ENCODE results near the gene FNDC3B. TPM values are rescaled to one million over a fixed set of nuclear protein-coding genes. Genes with fewer than 3 reads are reported as not detected.
A peak's percentile ranks its signal among the peaks of the same experiment; 100 is the strongest.

Gene FNDC3B
- total RNA-seq, 2 experiments from 2014 or later, result 13.4 to 15.3 TPM

GRCh38 chr3:172047567-172048115 is 8.3 kb downstream of the FNDC3B start:
- CTCF ChIA-PET, result interaction anchor here (1.1 to 1.3 kb wide), 2 partner anchors 13 to 42 kb away, joined by 3 to 4 read pairs; no protein-coding TSS in a partner anchor
- H3K4me3 Mint-ChIP-seq, result no peak overlapping the region
- no peak for DNase-seq
- H3K27ac Mint-ChIP-seq, result no peak overlapping the region
- H3K36me3 Mint-ChIP-seq (ENCODE audit: low read depth), result peaks cover 4% of the 10 kb centered on the region
- no peaks in the 10 kb centered on the region for H3K27me3 Mint-ChIP-seq
- H3K9me3 Mint-ChIP-seq, result no peaks in the 10 kb centered on the region
- H3K4me1 Mint-ChIP-seq, result peaks cover 2% of the 10 kb centered on the region
- POLR2A ChIA-PET, result no interaction called here

GRCh38 chr3:172048599-172048998 is 9.2 kb downstream of the FNDC3B start:
- H3K4me3 Mint-ChIP-seq, result no peak overlapping the region
- DNase-seq, result no peak
- H3K27me3 Mint-ChIP-seq, result no peaks in the 10 kb centered on the region
- peaks cover 4% of the 10 kb centered on the region for H3K36me3 Mint-ChIP-seq (ENCODE audit: low read depth)
- CTCF ChIA-PET, result no interaction called here
- no peak overlapping the region for H3K27ac Mint-ChIP-seq
- H3K4me1 Mint-ChIP-seq, result peaks cover 2% of the 10 kb centered on the region
- H3K9me3 Mint-ChIP-seq, result no peaks in the 10 kb centered on the region
- POLR2A ChIA-PET, result no interaction called here

DNA sequence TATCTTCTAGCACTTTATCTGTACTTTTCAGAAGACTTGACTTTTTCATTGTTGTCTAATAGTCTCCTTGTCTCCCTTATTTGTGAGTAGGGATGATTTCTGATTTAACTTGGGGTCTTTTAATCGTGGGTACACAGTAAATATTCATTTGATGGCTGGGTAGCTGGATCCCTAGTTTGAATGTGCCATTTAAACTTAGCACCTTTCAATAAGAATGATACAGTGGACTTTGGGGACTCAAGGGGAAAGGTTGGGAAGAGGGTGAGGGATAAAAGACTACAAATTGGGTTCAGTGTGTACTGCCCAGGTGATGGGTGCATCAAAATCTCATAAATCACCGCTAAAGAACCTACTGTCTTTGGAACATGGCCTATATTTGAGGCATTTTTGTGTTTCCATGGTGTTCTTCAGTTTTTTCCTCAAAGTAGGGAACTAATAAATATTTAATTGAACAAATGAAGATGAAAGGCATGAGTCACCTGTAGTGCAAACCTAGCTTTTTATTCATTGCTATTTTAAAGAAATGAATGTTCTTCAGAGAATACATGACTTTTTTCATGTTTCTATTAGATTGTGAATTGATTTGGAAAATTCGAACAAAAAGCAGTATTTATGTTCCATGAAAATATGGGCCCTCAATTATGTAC is 12.1 kb downstream of the FNDC3B start:
- Mint-ChIP-seq H3K4me3 (no peak overlapping the region), H3K9me3 (no peaks in the 10 kb centered on the region), H3K27me3 (no peaks in the 10 kb centered on the region), H3K36me3 (ENCODE audit: low read depth) (peaks cover 6% of the 10 kb centered on the region), H3K27ac (no peak overlapping the region), H3K4me1 (peaks cover 10% of the 10 kb centered on the region)
- ChIA-PET CTCF (interaction anchor here (0.6 to 1.5 kb wide), 3 partner anchors 9 to 1445 kb away, joined by 3 to 5 read pairs (median 3); no protein-coding TSS in a partner anchor), POLR2A (no interaction called here)
- no peak for DNase-seq

DNA sequence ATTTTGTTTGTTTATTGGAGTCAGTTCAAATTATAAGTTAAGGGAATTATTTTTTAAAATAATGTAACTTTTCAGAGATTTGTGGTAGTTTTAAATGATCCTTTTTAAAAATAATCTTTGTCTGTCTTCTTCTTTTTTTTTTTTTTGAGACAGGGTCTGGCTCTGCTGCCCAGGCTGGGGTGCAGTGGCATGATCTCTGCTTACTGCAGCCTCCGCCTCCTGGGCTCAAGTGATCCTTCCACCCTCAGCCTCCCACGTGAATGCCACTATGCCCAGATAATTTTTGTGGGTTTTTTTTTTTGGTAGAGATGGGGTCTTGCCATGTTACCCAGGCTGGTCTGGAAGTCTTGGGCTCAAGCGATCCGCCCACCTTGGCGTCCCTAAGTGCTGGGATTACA is 12.6 kb downstream of the FNDC3B start:
- CTCF ChIA-PET, result interaction anchor here (1.0 kb wide), 1 partner anchor 10 kb away, joined by 3 read pairs; no protein-coding TSS in a partner anchor
- no peaks in the 10 kb centered on the region for H3K27me3 Mint-ChIP-seq
- no peaks in the 10 kb centered on the region for H3K9me3 Mint-ChIP-seq
- DNase-seq, result no peak
- POLR2A ChIA-PET, result no interaction called here
- peaks cover 12% of the 10 kb centered on the region for H3K4me1 Mint-ChIP-seq
- no peak overlapping the region for H3K27ac Mint-ChIP-seq
- H3K4me3 Mint-ChIP-seq, result no peak overlapping the region
- H3K36me3 Mint-ChIP-seq (ENCODE audit: low read depth), result peaks cover 6% of the 10 kb centered on the region

DNA sequence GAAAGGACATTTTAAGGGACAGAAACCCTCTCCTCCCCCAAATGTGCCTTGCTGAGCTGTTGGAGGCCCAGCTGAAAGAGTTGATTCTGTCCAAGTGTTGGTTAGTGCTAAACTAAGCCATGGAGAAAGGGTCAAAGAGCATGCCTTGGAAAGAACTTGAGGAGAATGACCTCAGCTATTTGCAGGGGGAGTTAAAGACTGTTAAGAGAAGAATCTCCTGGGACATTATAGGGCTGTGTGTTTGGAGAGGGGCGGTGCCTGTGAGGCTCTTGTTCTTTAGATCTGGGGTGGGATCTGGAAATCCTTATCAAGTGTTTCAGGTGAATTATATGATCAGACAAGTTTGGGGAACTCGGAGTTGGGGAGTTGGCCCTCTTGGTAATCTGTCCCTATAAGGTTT is 13.0 kb downstream of the FNDC3B start:
- Mint-ChIP-seq H3K4me1 (peaks cover 12% of the 10 kb centered on the region), H3K9me3 (no peaks in the 10 kb centered on the region), H3K27me3 (no peaks in the 10 kb centered on the region), H3K36me3 (ENCODE audit: low read depth) (peaks cover 6% of the 10 kb centered on the region), H3K27ac (no peak overlapping the region), H3K4me3 (no peak overlapping the region)
- ChIA-PET POLR2A (no interaction called here), CTCF (interaction anchor here (1.0 kb wide), 1 partner anchor 11 kb away, joined by 3 read pairs; no protein-coding TSS in a partner anchor)
- no peak for DNase-seq

GRCh38 chr3:172054115-172054764 is 14.9 kb downstream of the FNDC3B start:
- H3K36me3 Mint-ChIP-seq (ENCODE audit: low read depth), result peaks cover 6% of the 10 kb centered on the region
- ChIA-PET CTCF (interaction anchor here (0.6 to 2.7 kb wide), 5 partner anchors 9 to 113 kb away, joined by 3 to 8 read pairs (median 4); no protein-coding TSS in a partner anchor), POLR2A (no interaction called here)
- H3K4me3 Mint-ChIP-seq, result no peak overlapping the region
- H3K27me3 Mint-ChIP-seq, result no peaks in the 10 kb centered on the region
- peaks cover 12% of the 10 kb centered on the region for H3K4me1 Mint-ChIP-seq
- H3K9me3 Mint-ChIP-seq, result no peaks in the 10 kb centered on the region
- no peak overlapping the region for H3K27ac Mint-ChIP-seq
- DNase-seq, result no peak

DNA sequence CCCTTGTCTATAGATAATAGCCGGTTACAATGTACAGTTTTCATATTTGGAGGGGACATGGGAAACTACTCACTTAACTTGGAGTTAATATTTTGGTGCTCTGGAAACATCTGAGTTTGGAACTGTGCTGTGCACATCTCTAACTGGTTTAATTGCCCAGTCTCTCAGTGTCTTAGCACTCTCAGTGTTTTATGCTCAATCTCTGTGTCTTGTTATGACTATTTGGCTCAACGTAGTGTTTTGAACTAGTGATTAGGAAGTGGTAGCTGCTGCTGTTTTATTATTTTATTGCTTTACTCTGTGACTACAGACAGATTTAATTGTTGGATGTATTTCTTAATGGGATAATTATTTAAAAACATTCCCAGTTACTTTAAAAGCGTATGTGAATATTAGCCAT is 17.0 kb downstream of the FNDC3B start:
- peak overlapping the region; percentile 74 for H3K27ac Mint-ChIP-seq
- no peaks in the 10 kb centered on the region for H3K9me3 Mint-ChIP-seq
- no peak for DNase-seq
- H3K4me1 Mint-ChIP-seq, result peaks cover 12% of the 10 kb centered on the region
- ChIA-PET CTCF (no interaction called here), POLR2A (no interaction called here)
- no peak overlapping the region for H3K4me3 Mint-ChIP-seq
- no peaks in the 10 kb centered on the region for H3K27me3 Mint-ChIP-seq
- peaks cover 5% of the 10 kb centered on the region for H3K36me3 Mint-ChIP-seq (ENCODE audit: low read depth)

- ChIA-PET CTCF (interaction anchor here (0.6 kb wide), 1 partner anchor 491 kb away, joined by 3 read pairs; no protein-coding TSS in a partner anchor), POLR2A (no interaction called here)
- Mint-ChIP-seq H3K4me1 (peaks cover 17% of the 10 kb centered on the region), H3K27me3 (no peaks in the 10 kb centered on the region), H3K4me3 (no peak overlapping the region), H3K9me3 (no peaks in the 10 kb centered on the region), H3K27ac (no peak overlapping the region), H3K36me3 (ENCODE audit: low read depth) (peaks cover 5% of the 10 kb centered on the region)
- DNase-seq, result no peak
Observed at GRCh38 chr3:172057059-172057458, 17.7 kb downstream of the FNDC3B start.

DNA sequence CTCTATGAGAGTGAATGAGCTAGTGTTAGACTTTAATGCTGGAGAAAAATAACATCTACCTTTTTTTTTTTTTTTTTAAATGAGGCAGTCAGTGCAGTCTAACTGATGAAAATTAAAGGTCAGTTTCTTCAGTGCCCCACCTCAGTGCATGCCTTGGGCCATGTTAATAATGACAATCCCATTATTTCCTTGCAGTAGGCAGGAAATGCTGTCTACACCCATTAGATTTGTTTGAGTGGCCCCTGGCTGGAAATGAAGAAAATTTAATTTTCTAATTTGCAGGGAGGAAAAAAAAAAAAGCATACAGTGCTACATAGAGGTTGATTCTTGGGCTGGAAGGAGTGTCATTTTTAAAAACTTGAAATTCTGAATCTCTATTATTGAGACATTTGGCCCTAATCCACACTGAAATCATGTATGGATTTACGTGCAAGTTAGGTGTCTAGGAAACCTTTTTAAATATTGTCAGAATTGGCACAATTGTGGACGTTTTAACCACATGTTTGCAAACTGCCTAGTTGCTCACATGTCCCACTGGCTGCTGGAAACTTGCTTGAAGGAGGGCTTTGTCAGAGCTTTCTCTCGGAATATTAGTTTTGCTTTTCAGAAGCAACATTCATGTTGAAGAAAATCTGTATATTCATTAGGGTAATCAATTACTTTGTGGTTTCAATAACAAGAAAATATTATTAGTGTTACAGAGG is 18.4 kb downstream of the FNDC3B start:
- peaks cover 19% of the 10 kb centered on the region for H3K4me1 Mint-ChIP-seq
- H3K27me3 Mint-ChIP-seq, result no peaks in the 10 kb centered on the region
- H3K4me3 Mint-ChIP-seq, result no peak overlapping the region
- POLR2A ChIA-PET, result no interaction called here
- H3K27ac Mint-ChIP-seq, result no peak overlapping the region
- H3K36me3 Mint-ChIP-seq (ENCODE audit: low read depth), result peaks cover 2% of the 10 kb centered on the region
- no peaks in the 10 kb centered on the region for H3K9me3 Mint-ChIP-seq
- CTCF ChIA-PET, result interaction anchor here (0.6 kb wide), 1 partner anchor 491 kb away, joined by 3 read pairs; no protein-coding TSS in a partner anchor
- no peak for DNase-seq

GRCh38 chr3:172059532-172059931 is 20.2 kb downstream of the FNDC3B start:
- no peak overlapping the region for H3K27ac Mint-ChIP-seq
- H3K4me3 Mint-ChIP-seq, result no peak overlapping the region
- H3K4me1 Mint-ChIP-seq, result peaks cover 21% of the 10 kb centered on the region
- CTCF ChIA-PET, result no interaction called here
- H3K27me3 Mint-ChIP-seq, result no peaks in the 10 kb centered on the region
- no peaks in the 10 kb centered on the region for H3K9me3 Mint-ChIP-seq
- no peak for DNase-seq
- POLR2A ChIA-PET, result no interaction called here
- peaks cover 3% of the 10 kb centered on the region for H3K36me3 Mint-ChIP-seq (ENCODE audit: low read depth)

DNA sequence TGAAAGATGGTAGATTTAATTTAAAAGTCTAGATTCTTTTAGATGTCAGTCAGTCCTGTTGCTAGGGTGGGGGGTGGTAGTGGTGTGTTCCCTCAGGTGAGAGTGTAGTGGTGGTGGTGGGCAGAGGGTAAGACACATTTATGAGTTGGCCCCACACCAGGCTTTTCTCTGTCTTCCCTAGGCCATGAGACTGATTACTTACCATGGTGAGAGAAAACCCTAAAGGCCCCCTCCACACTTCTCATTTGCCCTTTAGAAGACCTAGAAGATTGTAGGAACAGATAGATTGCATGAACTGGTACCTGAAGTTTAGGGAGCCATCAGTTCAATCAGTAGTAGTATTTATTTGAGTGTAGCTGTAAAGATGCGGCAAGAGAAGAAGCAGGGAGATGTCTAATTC is 20.9 kb downstream of the FNDC3B start:
- H3K9me3 Mint-ChIP-seq, result no peaks in the 10 kb centered on the region
- peaks cover 19% of the 10 kb centered on the region for H3K4me1 Mint-ChIP-seq
- ChIA-PET CTCF (no interaction called here), POLR2A (no interaction called here)
- no peak for DNase-seq
- H3K27ac Mint-ChIP-seq, result no peak overlapping the region
- H3K27me3 Mint-ChIP-seq, result no peaks in the 10 kb centered on the region
- peaks cover 4% of the 10 kb centered on the region for H3K36me3 Mint-ChIP-seq (ENCODE audit: low read depth)
- no peak overlapping the region for H3K4me3 Mint-ChIP-seq

DNA sequence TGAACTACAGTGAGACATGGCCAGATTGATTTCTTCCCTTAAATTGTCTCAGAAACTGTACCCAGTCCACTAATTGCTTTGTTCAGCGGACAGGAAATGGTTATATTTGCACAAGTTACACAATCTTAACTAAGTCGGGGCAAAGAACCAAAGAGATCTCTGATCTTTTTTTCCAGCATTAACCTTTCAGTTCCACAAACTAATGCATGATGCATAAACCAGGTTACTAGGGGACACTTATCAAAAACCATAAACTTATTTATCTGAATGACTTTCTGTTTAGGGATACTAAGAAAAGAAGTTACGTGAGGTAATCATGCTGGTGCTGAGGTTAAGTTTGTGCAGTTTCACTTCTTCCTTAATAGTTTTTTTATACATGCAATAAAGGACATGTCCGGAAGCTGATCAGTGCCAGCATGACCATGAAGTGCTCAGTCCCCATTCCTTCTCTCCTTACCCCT is 22.4 kb downstream of the FNDC3B start:
- Mint-ChIP-seq H3K9me3 (no peaks in the 10 kb centered on the region), H3K4me3 (no peak overlapping the region), H3K4me1 (peaks cover 14% of the 10 kb centered on the region), H3K27ac (no peak overlapping the region), H3K27me3 (no peaks in the 10 kb centered on the region), H3K36me3 (ENCODE audit: low read depth) (peaks cover 2% of the 10 kb centered on the region)
- DNase-seq, result no peak
- CTCF ChIA-PET, result interaction anchor here (0.6 kb wide), 1 partner anchor 1100 kb away, joined by 3 read pairs; no protein-coding TSS in a partner anchor
- POLR2A ChIA-PET, result no interaction called here

- Mint-ChIP-seq H3K9me3 (no peaks in the 10 kb centered on the region), H3K4me3 (no peak overlapping the region), H3K27ac (no peak overlapping the region), H3K36me3 (ENCODE audit: low read depth) (peaks cover 2% of the 10 kb centered on the region), H3K27me3 (no peaks in the 10 kb centered on the region), H3K4me1 (peaks cover 20% of the 10 kb centered on the region)
- DNase-seq, result no peak
- CTCF ChIA-PET, result no interaction called here
- POLR2A ChIA-PET, result no interaction called here
Observed at GRCh38 chr3:172062761-172063160, 23.4 kb downstream of the FNDC3B start.
